HG03045 (cell line): ENCODE measurements around the gene LRP8.

ENCODE experiments used
- ATAC-seq: cut with Tn5 transposase; IDR thresholded peaks from one replicate; pipeline ENCODE4 v1.9.1; 2021; ENCODE audit warnings: mild to moderate bottlenecking, moderate library complexity; ENCODE audit not compliant: unreplicated experiment

LRP8 gene

DNA sequence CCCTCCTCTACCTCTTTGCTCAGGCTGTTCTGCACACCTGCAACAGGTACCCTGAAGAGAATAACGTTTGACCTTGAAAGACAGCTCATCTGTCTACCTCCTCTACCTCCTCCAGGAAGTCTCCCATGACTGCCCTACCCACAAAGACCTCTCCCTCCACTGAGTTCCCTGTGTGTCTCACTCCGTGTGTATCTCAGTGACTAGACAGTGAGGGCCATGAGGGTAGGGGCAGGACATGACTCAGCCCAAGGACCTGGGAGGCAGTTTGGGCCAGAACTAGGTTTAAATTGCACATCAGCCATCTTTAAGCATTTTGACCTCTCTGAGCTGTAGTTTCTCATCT is 32.0 kb upstream of the LRP8 start:
- no peak for ATAC-seq

DNA sequence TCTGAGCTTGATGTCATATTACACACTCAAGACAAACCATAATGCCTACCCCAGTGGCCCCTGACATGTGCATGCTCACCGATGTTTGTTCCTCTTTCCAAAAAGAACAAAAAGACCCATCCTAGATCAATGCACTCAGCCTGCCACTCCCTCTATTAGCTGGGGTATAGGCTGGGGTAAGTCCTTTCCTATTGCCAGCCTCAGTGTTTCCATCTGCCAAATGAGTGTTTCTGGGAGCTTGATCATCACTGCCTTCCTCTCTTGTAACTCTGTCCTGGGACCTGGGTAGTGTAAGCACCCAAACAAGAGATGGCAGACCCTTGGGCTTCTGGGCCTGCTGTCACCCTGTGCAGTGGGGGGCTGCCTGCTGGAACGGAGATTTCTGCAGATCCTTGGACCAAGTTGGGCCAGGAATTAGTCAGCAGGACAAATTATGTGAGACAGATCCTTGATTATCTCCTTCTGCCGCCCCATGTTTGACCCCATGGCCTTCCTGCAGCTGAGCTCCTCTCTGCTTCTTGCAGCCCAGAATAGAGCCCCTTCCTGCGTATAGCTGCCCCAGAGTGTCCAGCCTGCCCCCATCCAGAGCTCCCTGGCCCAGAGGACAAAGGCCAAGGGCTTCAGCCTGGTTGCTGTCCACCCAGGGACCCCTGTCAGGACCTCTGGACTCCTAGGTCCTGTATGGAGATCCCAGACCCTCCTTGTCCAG is 31.5 kb upstream of the LRP8 start:
- ATAC-seq: no peak

DNA sequence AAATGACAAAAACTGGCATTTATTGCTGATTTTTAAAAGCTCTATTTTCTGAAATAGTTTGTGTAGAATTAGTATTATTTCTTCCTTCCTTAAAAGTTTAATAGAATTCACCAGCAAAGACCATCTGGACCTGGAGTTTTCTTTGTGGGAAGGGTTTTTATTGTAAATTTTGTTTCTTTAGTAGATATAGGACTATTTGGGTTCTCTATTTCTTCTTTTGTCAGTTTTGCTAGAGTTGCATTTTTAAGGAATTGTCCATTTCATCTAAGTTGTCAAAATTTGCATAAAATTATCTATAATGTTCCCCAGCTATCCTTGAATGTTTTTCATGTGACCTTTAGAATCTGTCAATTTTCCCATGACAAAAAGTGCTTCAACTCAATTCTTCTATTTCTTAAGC is 28.8 kb upstream of the LRP8 start:
- no peak for ATAC-seq

DNA sequence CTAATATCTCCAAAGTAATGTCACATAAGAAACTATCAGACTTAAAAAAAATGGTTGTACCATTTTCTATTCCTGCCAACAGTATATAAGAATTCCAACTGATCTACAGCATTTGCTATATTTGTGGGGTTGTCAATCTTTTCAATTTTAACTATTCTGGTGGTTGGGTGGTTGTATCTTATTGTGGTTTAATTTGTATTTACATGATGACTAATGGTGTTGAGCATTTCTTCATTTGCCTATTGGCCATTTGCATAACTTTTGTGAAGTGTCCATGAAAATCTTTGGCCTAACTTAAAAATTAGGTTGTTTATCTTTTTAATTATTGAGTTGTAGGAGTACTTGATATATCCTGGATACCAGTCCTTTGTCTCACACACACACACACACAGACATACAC is 26.2 kb upstream of the LRP8 start:
- no peak for ATAC-seq

DNA sequence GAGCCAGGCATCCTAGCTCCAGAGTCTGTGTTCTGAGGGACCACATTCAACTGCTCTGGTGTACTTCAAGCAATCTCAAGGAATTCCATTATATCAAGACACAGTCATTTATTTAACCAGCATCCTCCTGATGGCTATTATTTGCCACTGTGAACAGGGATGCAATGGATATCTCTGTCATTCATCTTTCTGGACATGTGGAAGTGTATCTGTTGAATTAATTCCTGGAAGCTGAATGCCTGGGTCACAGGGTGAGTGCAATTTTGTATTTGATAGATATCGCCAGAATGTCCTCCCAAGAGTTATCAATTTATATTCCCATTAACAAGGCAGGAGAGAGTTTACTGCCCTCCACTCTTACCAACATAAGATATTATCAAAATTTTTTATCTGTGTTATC is 24.7 kb upstream of the LRP8 start:
- ATAC-seq: no peak

DNA sequence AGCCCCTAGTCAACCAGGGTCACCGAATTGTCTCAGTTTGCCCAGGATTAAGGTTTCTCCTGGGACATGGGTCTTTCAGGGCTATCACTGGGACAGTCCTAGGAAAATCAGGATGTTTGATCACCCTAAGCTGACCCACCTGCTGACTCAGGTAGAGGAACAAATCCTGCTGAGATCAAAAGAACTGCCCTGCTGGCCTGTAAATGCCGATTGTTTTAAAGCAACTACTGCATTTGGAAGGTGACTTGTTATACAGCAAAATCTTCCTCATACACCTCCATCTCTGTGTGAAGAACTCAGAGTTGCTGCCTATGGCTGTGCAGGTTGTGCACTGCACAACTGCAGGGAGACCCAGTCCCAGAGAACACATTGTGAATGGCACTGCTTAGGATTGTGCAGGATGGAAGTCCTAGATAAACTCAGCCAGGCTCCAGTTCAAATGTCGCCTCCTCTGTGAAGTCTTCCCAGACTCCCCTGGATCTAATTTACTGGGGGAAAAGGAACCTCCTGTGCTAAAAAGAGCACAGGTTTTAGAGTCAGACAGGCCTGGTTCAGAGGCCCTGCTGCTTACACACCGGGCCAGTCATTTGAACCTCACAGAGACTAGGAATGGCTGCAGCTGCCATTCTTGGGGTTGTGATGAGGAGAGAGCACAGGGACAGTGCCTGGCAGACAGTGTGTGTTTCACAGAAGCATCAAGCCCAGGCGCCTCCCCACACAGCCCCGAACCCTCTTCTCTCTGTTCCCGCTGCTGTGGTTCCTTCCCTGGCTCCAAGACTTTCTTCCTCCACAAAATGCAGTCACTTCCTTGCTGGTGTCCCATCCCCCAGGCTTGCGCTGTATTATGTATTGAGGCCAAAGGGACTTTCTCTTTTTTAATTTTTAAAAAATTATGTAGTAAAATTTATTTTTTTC is 23.2 kb upstream of the LRP8 start:
- no peak for ATAC-seq

DNA sequence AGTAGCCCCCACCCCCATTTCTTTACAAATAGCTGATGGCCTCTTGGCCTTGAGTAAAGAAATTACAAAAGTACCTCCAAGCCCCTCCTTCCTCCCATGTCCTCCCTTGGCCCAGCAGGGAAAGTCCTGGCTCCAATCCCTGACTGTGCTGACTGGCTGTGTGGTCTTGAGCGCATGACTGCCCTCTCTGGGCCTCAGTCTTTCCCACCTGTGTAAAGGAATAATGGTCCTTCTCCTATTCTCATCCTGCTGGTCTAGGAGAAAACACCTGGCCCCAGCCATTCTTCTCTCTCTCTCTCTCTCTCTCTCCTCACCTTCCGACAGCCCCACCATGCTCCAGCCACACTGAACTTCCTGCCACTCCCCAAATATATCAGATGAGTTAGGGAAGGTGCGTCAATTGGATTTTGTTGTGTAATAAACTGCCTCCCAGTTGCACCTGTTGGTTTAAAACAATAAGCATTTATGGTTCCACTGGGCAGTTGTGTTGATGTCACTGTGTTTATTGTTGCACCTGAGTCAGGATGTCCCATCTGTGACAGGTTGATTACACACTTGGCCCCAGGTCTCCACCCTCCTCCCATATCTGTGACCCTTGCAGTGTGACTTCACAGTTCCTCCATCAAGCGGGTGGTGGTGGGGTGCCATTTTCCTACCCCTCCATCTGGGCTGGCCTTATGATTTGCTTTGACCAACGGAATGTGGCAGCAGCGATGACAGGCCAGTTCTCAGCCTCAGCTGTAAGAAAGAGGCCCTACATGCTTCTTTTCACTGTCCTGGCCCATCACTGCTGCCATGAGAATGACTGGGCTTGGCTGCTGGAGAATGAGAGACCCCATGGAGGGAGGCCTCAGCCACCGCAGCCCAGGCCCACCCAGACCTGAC is 22.3 kb upstream of the LRP8 start:
- no peak for ATAC-seq

DNA sequence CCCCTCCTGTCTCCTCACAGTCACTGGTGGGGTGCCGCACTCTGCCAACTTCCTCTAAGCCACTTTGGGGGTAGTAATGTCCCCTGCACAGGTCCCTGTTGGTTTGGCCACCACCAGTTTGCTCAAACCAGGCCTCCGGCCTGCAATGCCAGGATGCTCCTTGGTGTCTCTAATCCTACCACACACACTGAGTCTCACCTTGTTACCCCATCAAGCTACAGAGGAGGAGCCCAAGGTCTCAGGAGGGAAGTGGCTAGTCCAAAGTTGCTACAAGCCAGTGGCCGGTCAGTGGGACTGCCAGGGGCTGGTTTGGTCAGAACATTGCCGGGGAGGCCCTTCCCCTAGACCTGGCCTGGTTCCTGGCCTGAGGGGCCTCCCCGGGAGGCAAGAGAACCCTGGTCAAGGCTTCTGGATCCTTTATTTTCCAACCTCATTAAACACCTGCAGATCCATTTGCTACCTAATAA is 21.5 kb upstream of the LRP8 start:
- ATAC-seq: no peak

DNA sequence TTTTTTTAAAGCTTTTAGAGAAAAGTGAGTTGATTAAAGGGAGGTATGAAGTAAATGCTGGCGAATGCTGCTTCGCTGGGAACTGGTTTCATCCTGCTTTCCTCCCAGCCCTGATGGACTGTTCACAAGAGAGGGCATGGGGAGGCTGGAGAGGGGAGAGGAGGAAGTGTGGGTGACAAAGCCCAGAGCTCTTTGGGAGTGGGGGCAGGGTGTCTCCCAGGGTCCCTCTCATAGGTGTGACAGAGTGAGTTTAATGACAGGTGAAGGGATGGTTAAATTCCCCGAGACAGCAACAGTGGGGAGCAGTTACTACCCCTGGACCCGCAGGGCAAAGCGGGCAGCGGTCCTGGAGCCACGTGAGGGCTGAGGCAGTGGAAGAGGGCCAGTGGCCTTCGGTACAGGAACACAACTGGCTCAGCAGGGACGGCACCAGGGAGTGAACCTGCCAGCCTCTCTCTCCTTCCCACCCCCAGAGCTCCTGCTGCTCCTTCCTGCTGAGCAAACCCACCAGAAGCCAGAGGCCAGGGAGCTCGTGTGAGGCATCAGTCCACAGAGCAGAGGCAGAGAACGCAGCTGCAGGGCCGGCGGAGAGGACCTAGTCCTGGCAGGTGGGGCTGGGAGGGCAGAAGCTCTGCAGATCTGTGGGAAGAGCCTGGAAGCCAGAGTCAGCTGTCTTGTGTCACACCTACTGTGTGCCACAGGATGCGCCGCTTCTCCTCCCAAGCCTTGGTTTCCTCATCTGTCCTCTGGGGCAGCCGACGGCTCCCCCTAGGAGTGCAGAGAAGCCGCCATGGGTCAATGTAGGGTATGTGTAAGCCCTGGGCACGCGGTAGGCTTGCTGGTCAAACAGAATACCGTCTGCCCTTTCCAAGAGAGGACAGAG is 20.9 kb upstream of the LRP8 start:
- ATAC-seq: no peak

DNA sequence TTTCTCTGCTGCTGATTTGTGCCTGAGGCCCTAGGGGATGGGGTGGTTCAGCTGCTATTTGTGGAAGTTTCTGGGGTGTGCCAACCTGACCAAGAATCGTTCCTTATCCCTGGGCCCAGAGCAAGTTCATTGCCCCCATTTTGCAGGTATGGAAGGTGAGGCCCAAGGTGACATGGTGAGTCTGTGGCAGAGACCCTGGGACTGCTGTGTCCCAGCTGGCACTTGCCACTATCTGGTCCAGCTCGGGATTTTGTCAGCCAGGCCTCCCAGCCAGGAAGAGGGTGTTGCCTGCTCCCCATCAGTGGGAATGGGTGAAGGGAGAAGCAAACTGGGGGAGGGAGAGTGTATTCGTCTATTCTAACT is 18.9 kb upstream of the LRP8 start:
- no peak for ATAC-seq

DNA sequence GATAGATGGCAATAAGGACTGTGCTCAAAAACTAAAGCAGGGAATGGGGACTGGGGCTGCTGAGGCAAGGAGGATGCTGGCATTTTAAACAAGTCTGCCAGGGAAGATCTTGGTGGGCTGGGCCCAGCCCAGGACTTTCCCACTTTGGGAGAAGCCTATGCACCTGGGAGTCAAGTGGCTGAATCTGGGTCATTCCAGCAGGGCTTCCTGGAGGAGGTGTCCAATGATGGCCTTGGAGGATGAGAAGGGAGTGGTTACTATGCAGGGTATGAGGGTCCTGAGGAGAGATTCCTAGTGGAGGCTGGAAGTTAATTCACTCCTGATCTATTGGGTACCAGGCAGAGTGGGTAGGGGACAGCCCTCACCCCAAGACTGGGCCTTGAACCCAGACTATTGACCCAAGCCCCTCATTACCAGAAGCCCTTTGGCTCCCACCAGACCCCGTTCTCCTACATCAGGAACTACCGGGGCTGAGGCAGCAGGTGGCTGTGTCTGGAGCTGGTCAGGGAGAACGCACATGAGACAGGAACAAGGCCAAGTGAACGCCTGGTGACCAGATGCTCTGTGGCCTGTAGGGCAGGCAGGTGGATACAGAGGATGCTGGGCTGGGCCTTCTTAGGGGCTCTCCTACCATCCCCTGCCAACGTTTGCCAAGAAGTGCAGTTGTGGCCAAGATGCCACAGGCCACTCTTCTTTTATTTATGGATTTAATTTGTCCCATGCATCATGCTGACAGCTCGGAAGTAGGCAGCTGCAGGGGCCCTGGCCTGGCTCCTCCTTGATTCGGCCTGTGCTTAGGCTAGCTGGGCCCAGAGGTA is 18.3 kb upstream of the LRP8 start:
- ATAC-seq: no peak

DNA sequence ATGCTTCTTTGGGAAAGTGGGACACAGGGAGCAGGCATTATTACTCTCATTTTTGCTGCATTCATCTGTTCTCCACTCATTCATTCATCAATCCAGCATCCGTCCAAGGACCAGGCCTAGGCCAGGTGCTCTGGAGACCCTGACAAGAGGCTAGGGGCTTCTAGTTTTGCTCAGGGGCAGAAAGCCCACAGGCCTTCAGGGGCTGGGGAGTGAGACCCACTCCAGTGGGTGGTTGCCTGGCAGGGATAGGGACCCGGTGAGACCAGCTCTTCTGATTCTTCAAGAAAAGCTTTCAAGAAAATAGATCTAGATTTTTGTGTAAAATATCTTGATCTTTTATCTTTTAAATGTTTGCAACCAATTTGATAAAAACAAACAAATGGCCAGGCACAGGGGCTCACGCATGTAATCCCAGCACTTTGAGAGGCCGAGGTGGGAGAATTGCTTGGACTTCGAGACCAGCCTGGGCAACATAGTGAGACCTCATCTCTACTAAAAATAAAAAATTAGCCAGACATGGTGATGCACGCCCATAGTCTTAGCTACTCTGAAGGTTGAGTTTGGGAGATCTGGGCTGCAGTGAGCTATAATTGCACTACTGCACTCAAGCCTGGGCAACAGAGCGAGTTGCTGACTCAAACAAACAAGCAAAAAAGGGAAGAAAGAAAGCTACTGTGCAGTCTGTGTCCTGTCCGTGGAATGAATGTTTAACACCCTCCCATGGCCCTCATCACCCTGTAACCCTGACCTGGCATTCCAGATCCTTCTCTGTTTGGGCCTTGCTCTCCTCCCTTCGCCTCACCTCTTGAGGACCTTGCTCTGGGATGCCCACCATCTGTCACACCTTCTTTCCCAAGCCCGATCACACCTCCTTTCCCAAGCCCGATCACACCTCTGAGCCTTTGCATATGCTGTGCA is 17.3 kb upstream of the LRP8 start:
- peak; percentile 75 for ATAC-seq

DNA sequence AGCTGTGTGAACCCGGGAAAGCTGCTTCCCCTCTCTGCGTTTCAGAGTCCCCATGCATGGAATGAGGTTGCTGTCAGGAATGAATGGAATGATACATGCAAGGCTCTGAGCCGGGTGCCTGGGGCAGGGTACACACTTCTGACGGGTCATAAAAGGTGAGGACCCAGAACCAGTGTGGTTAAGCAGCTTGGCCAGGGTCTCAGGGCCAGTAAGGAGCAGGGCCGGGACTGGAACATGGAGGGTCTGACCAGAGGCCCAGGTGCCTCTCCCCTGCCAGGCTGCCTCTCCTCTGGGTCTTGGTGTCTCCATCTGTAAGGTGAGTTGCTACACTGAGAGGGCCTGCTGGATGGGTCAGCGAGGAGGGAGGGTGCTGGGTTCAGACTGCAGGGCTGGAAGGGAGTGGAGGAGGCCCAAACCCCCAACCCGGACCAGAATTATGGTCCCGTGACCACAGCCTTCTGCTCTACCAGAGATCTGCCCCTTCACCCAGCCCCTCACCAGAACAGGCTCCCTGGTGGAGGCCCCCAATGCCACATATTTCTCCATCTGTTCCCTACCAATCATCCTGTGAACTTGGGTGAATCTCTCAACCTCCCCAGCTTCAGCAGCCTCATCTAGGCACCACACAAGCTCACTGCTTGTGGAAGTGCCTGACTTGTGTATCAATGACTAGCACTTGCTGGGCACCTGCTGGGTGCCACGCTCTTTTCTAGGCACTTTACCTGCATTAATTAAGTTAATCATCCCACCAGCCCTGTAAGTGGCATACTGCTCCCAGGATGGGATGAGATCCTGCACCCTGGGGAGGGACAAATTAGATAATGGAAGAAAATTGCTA is 16.2 kb upstream of the LRP8 start:
- ATAC-seq: no peak

DNA sequence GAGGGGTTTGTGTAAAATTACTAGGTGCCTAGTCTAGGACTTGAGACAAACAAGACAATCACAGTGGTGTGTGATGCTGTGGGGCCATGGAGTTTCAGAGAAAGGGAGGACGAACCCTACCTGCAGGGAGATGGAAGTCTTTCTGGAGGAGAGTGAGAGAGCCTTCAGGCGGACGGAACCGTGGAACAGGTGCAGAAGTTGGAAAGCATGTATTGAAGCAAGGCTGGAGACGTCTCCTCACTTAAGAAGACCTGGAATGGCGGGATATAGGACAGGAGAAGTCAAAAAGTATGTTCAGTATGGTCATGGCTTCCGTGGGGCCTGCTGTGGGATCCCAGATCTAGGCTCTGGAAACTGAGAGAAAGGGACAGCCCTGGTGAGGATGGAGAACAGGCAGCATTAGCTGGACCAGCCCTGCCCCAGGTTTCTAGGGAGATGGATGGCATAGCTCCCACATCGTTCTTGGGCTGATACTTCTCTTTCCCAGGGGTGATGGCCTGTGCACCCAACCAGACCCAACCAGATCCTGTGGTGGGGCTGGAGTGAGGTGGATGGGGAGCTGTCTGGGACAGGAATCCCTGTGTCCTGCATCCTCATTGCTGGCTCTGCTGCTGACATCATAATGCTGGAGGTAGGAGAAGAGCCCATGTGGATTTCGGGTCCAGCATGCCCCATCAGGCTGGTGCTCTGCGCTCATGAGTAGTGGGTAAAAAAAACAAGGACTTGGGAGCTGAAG is 15.0 kb upstream of the LRP8 start:
- no peak for ATAC-seq

DNA sequence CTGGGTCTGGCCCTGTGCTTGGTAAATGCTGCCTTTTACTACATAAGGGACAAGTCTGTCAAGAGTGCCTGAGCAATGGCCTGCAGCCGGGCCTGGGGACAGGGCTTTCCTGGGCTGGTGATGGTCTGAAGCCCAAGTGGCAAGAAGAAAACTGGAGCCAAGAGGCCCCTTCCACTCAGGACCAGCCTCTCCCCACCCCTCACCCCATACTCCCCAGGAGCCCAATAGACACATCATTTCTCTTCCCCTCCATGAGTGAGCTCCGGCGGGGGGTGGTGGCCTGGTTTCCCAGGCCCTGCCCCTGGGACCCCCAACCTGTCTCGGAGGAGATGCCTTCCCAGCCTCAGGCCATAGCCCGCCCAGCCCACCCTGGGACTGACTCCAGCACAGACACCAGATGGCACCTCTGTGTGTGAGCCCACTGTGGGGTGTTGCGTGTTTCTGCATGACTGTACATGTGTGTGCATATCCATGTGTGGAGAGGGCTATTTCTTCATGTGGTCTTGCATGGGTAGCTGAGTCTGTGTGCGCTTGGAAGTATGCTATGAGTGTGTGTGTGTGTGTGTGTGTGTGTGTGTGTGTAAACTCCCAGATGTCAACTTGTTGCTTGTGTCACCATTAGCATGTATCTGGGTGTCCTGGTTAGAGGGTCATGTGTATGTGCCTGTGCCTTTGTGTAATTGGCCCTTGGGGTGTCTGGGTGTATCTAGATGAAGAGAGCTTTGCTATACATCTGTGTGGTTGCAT is 14.3 kb upstream of the LRP8 start:
- ATAC-seq: no peak

DNA sequence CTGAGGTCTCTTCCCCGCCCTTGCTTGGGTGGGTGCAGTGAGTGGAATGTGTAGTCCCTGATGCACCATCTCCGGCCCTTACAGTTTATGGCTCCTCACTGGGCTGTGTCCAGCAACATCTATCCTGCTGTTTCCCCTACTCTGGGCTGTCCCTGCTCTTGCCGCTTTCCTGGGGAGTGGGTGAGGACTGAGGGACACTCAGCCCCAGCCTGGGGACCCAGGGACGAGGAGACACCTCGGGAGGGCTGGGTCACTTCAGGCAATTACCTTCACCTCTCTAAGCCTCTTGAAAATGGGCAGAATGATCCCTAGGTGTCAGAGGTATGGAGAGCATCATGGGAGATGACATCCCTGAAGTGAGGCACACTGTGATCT is 13.6 kb upstream of the LRP8 start:
- no peak for ATAC-seq
